HG03460 (cell line): ENCODE data around the gene ADAD1.
"Not testable (repeated sequence)": the region's sequence is repeated elsewhere in the genome, so short reads cannot be mapped to it uniquely, and the experiment has no call there.

Experiments
- ATAC-seq: cut with Tn5 transposase; IDR thresholded peaks from one replicate; pipeline ENCODE4 v1.9.1; 2021; ENCODE audit not compliant: unreplicated experiment

Gene ADAD1

DNA sequence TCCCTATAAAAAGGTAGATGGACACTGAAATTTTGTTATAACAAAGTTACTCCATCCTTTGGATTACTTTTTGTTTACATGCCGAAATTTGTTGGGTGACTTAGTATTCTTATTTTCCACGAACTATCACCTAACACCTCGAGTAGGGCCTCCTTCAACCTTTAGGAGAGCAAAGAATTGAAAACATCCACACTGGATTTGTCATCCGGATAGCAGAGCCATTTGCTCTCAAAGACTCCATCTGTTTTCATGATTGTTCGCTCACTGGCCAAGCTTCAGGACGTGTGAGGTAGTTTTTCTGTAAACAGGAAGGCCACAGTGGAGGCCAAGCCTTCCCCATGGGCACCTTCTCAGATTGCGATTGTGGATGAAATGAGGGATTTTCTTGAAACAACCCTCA lies at the start of gene ADAD1:
TSS of gene ADAD1 (plus strand) at position 301 of the 400 bp plus-strand sequence. CDS start 1,059 bp downstream, outside the sequence.
- no peak for ATAC-seq

DNA sequence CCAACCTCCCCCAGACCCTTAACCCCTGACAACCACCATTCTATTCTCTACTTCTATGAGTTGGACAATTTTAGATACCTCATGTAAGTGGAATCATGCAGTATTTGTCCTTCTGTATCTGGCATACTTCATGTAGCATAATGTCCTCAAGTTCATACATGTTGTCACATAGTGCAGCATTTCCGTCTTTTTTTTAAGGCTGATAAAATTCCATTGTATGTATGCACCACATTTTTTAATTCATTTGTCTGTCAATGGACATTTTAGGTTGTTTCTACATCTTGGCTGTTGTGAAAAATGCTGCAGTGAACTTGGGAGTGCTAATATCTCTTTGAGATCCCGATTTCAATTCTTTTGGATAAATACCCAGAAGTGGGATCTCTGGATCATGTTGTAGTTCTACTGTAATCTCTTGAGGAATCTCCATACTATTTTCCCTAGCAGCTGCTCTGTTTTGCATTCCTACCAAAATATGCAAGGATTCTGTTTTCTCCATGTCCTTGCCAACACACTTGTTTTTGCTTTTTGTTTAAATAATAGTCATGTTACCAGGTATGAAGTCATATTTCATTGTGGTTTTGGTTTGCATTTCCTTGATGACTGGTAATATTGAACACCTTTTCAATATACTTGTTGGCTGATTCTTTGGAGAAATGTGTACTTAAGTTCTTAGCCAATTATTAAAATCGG lies 48.8 kb upstream of the ADAD1 start:
- no peak for ATAC-seq

DNA sequence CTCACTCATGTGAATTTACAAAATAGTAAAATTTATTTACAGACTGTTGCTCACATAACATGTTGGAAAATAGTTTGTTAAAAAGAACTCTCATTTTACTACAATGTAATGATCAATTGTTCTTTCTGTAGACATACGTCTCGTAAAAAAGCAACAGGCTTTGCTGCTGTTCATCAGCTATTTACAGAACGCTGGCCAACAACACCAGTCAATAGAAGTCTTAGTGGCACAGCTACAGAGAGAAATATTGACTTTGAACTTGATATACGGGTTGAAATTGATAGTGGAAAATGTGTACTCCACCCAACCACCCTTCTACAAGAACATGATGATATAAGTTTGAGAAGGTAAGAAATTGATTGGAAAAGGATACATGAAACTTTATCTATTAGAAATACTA lies 47.6 kb upstream of the ADAD1 start:
- ATAC-seq = no peak

DNA sequence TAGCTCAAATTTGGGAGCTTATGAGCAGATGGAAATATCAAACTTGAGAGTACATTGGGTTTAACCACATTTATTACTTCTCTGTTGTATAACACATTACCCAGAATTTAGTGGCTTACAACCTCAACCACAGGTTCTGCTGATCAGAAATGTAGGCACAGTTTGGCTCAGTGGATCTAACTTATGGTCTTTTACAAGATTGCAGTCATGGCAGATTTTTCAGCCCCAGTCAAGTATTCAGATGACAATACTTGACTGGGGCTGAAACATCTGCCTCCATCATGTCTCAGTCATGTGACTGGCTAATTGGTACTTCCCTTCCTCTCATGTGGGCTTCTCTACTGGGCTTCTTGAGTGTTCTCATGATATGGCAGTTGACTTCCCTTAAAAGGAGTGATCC lies 44.0 kb upstream of the ADAD1 start:
- no peak for ATAC-seq

DNA sequence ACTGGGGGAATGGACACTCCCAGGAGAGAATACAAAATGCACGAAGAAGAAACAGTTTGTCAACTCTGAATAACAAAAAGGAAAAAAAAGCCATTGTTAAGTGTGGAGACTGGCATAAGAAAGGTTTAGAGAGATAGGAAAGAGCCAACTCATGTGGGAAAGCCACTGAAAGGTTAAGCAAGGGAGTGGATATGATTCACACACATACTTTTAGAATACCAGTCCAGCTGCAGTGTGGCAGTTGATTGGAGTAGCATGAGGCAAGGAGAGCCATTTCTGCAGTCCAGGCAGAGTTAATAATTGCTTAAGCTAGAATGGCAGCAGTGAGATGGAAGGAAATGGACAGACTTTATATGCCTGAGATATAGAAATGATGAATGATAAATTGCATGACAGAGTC lies 36.9 kb upstream of the ADAD1 start:
- no peak for ATAC-seq

DNA sequence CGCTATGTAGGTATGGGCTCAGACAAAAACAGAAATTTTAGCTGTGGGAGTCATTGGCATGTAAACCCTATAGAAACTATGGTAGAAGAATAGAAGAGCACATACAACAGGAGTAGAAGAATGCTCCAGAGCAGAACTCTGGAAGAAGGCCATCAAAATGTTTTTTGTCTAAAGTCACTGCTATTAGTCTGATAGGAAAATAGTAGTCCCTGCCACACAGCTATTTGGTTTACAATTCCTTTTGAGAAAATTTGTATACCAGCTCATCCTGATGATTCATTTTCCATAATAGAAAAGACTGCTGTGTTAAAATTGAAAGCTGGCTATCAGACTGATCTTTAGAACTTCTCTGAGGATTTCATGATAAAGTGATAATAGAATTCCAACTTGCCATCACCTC lies 32.8 kb upstream of the ADAD1 start:
- no peak for ATAC-seq

DNA sequence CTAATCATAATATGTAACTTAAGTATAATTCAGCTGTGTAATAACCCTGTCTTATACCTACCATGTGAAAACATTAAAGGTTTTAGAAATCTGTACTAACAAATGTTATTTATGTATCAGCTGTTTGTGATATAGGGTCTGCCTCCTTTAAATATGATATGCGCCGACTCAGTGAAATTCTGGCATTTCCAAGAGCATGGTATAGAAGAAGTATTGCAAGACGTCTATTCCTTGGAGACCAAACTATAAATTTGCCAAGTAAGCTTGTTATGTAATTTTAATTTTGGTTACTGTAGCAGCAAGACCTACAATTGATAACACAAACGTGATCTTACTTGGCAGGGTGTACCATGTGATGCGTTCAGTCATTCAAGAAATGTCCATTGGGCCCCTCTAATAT lies 32.3 kb upstream of the ADAD1 start:
- no peak for ATAC-seq

DNA sequence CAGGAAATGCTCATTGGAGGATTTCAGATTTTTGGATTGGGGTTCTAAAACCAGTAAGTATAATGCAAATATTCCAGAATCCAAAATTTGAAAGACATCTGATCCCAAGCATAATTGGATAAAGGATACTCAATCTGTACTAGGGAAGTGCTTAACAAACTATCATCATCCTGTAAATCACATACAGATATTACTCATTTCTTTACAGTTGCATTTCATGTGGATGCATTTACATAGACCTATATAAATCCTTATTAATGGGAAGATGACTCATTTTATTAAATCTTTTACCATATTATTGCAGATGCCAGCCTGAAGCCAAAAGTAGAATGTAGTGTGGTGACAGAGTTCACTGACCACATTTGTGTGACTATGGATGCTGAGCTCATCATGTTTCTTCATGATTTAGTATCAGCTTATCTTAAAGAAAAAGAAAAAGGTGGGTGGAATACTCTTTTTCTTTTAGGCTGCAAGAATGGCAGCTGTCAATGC lies 22.4 kb upstream of the ADAD1 start:
- ATAC-seq = no peak

DNA sequence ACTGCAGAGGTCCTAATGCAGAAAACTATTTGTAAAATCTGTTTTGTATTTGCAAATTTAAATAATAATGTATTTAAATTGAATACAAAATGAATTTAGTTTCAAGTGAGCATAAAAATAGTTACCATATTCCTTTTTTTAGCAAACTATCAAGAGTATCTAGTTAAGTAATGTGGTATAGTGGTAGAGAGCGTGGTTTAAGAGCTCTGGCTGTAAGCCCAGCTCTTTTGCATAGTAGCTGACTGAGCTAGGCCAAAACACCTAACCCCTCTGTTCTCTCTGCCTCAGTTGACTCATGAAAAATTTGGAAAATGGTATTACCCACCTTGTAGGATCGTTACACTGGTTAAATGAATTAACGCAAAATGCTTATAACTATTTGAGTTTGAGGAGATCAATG lies 18.1 kb upstream of the ADAD1 start:
- no peak for ATAC-seq

DNA sequence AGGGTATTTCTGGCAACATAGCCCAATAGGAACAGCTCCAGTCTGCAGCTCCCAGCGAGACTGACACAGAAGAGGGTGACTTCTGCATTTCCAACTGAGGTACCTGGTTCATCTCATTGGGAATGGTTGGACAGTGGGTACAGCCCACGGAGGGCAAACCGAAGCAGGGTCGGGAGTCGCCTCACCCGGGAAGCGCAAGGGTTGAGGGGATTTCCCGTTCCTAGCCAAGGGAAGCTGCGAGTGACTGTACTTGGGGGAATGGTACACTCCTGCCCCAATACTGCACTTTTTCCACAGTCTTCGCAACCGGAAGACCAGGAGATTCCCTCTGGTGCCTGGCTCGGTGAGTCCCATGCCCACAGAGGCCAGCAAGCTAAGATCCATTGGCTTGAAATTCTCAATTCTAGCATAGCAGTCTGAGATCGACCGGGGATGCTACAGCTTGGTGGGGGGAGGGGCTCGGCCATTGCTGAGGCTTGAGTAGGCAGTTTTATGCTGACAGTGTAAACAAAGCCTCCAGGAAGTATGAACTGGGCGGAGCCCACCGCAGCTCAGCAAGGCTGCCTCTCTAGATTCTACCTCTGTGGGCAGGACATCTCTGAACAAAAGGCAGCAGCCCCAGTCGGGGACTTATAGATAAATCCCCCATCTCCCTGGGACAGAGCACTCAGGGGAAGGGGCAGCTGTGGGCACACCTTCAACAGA lies 14.0 kb upstream of the ADAD1 start:
- ATAC-seq = no peak

DNA sequence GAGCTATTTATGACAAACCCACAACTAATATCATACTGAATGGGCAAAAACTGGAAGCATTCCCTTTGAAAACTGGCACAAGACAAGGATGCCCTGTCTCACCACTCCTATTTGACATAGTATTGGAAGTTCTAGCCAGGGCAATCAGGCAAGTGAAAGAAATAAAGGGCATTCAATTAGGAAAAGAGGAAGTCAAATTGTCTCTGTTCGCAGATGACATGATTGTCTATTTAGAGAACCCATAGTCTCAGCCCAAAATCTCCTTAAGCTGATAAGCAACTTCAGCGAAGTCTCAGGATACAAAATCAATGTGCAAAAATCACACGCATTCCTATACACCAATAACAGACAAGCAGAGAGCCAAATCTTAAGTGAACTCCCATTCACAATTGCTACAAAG lies 10.0 kb upstream of the ADAD1 start:
- ATAC-seq = not testable (repeated sequence)

DNA sequence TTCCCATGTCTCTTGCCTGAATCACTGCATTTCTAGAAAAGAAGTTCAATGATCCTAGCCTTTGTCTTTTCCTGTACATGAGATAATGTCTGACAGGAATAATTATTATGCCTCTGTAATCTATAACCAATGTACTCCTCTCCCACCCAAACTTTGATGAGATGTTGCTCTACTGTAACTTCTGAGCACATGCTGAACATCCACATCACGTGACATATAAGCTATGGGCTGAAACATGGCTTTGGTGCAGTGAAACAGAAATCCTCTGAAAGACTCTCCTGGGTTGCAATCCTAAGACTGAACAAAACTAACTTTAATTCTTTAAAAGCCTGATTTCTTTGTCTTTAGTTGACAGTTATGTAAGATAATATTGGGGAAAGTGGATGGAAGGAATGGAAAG lies 1.5 kb upstream of the ADAD1 start:
- no peak for ATAC-seq

DNA sequence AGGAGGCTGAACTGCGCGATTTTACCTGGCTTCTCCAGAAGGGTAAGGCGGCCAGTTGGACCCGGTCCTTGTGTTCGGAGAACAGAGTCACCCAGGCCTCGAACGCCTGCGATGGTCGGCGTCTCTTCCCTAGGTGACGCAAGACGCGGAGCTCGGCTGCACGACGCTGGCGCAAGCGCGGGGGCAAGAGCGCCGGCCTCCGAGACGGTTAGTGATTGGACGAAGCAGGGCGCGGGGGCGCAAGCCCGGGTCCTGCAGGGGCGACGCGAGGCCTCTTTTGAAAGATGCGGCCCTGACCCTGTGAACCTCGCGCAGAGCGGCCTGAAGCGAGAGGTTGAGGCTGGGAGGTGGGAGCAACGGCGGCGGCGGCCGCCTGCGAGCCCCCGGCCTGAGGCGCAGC lies 428 bp downstream of the ADAD1 start:
- no peak for ATAC-seq

DNA sequence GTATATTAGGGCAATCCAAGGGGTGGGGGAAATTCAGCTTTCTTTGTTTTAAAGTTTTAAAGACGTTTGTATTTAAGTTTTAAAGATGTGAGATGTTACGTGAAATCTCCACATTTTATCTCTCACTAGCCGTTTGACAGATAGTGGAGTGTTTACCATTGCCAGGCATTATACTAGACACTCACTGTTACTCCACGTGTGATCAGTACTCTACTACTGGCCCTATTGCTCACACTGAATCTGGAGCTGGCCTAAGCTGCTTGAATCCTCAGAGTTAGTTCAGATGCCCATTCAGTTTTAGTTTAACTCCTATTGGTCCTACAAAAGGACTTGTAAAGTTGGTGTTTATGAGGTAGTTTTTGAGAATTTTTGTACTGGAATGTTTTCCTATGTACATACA lies 4.5 kb downstream of the ADAD1 start:
- ATAC-seq = no peak

DNA sequence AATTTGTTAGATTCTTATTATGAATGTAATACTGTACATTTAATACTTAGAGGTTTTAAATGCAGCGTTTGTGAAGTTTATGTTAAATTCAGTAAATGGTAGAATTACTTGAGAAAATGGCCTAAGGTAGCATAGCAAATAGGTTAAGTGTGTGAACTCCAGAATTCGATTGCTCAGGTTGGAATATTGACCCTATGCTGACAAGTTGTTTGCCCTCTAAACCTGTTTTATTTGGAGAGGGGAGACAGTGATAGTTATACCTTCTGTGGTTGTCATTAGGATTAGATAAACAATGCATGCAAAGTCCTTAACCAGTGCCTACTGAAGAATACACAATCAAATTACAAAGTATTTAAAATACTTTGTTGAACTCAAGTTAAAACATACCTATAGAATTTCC lies 5.4 kb downstream of the ADAD1 start:
- no peak for ATAC-seq

DNA sequence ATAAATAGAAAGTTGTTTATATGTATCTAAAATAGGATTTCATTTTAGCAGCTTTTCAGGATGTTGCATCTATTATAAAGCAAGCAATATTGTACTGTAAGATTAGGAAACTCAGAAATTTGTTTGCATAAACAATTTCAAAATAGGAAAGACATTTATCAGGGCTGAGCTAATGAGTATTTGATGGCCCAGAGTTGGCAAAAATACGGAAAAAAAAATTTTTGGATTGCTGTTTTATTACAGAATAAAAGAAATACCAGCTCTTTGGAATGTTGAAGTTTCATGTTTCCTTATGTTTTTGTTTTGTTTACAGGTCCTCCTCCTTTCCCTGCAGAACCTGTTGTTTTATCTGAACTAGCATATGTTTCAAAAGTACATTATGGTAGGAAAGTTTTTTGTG lies 14.5 kb downstream of the ADAD1 start:
- no peak for ATAC-seq

DNA sequence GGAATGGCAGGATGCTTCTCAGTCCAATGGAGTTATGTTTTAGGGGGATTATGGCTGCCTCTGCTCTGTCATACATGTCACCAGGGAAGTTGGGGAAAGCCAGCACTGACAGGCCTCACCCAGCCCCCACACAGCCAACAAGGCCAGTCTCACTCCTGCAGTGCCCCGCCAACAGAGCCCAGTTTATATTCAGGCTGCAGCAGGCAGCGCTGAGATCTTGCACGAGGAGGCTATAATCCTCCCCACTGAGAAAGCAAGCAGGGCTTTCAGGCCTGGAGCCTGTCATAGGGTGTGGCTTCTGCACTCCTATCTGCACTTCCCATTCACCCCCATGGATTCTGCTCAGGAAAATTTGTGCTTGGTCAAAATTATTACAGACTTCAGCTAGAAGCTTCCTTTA lies 25.1 kb downstream of the ADAD1 start:
- no peak for ATAC-seq

DNA sequence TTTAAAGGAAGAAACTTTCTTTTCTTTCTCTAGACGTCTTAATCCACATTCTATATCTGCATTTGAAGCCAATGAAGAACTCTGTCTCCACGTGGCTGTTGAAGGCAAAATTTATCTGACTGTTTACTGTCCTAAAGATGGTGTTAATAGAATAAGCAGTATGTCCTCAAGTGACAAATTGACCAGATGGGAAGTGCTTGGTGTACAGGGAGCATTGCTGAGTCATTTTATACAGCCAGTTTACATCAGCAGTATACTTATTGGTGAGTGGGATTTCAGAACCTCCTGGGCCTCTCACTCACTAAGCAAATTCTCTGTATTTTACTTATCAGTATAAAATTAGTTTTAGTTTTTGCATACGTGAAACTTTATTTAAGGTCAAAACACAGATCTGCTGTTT lies 33.7 kb downstream of the ADAD1 start:
- no peak for ATAC-seq

DNA sequence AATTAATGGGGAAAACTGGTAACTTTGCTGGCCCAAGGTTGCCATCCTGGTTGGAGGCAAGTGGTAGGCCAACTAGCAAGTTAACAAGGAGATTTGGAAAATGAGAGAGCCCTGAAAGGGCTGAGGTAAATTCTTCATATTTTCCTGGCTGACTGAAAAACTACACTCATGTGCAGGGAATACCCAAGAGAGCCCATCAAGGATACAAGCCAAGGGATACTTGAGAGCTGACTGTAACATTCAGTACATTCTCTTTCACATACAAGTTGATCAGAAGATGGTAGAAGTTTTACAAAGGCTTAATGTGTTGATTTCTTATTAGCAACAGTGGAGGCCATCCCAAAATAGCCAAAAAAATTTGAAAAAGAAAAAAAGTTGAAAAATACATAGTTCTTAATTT lies 44.4 kb downstream of the ADAD1 start:
- ATAC-seq = no peak

DNA sequence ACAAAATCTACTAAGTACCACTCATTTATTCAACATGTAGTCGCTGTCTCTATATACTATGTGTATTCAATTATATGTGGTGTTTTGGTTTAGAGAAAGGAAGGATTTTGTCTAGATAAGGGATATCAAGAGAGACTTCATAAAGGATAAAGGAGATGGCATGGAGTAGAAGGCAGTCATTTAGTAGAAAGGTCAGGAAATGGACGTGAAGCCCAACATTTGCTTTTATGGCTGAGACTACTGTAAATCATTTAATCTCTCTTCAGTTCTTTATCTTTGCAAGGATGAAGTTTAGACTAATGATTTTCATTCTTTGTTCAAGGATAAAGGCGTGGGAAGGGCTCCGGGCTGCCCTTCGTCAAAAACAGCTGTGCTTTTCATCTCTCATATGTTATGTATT lies 52.5 kb downstream of the ADAD1 start:
- no peak for ATAC-seq

DNA sequence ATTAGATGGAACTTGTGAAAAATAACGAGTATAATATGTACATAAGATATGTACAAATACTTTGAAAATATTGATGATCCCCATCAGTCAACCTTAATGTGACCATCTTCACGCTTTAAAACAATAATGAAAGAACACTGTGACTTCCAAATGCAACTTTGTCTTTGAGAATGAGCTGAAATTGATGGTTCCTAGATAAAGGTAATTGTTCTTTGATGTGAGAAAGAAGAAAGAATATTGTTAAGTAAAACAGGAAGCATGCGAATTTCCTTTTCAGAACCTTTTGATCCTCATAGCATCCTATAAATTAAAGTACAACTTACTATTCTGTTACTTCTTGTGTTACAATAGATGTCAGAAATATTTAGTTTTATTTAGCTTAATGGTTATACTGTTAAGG lies 55.5 kb downstream of the ADAD1 start:
- ATAC-seq = no peak

DNA sequence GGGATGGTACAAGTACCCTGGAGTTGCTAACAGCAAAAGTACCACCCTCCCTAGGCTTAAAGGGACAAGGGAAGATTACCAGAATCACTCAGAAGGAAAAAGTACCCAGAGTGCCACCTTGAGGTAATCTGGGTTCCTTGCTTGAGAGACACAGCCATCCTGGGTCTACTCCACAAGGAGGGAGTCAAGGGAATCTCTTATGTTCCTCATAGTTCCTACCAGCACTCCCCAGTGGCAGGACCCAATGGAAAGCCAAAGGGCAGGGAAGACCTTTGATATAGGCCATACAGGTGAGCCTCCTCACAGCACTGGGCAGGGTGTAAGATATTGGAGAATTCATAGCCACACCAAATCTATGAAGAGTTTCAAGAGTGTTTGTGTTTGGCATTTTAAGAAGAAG lies 72.0 kb downstream of the ADAD1 start:
- ATAC-seq = no peak
